ENCODE measurements around the gene AGFG1.

AGFG1 gene

DNA sequence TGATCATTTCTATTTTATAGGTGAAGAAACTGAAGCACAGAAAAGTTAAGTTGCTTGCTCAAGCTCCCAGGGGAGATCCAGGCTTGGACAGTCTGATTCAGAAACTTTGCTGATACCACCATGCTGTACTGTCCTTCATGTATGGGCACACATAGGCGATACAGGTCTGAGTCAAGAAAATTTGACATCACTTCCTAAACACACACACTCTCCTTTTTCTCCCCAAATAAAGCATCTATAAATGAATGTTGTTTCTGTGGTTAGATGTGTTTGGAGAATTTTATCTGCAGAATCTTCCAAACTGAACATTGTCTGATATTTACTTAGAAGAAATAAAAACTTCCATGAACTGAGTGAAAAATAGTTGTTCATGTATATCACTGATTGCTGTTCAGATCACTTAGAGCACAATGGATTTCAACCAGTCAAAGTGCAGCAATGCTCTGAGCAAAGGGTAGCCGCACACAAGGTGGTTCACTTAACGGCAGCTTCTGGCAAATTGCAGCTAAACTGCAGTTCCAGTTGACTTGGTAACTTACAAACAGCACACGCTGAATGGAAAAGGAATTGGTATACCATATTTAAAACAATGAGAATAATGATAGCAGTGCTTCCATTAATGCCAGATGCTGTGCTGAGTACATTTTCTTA is 10.0 kb upstream of the AGFG1 start:
- DNase-seq (ENCODE audit: low read depth in 2 of 2) = no peak

DNA sequence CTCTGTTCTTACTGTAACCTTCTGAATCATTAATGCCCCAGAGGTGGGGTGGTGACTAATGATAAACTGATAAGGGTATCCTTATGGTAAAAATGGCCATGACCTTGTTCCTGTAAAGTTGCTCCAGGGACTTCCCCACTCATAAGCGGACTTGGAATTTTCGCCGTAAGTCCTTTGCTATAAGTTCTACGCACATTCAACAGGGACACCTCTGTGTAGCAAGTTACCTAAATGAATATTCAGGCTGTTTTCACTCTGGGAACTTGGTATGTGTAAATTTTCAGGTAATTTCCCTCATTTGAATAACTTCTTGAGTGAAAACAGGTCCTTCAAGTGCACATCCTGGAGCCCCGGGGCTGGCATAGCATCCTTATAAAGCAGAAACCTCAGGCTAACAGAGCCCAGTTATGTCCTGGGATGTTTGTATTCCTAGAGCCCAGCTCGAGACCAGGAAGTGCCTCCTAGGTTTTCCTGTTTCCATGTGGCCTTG is 9.4 kb upstream of the AGFG1 start:
- no peak for DNase-seq (ENCODE audit: low read depth in 2 of 2)

DNA sequence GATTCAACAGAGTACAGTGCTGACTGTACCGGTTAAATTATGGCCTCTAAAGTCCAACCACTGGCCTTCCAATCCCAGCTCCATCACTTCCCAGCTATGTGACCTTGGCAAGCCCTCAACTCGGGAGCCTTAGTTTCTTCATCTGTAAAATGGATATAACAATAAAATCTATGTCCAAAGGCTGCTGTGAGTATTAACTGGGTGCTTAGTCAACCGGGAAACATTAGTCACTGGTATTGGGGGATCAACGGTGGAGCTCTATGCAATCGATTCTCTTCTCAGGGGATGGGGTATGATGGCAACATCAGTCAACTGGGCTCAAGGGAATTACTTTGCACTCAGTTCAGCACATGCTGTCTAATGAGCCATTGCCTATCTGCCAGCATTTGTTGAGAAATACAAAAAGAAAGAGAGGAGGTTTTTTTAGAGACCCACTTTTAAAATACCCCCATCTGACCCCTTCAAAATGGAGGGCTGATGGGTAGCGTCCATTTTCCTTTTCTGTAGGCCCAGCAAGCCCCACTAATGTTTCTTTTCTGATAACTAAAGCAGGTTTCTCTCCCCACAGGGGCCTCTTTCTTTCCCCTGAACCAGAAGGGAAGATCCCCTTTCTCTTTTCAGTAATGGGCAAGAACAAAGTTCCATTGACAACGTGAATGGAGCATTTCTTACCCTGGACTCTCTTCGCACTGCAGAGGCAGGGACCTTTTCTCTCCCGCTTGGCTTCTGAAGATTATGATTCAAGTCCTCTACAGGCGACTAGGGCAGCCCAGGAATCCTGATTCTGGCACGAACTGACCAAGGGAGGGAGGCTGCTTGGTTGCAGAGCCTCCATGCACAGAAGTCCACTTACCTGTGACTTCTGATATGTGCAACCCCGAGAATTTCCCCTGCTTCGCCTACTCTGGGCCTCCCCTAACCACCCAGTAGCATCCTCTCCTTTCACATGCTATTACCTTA is 8.7 kb upstream of the AGFG1 start:
- no peak for DNase-seq (ENCODE audit: low read depth in 2 of 2)

DNA sequence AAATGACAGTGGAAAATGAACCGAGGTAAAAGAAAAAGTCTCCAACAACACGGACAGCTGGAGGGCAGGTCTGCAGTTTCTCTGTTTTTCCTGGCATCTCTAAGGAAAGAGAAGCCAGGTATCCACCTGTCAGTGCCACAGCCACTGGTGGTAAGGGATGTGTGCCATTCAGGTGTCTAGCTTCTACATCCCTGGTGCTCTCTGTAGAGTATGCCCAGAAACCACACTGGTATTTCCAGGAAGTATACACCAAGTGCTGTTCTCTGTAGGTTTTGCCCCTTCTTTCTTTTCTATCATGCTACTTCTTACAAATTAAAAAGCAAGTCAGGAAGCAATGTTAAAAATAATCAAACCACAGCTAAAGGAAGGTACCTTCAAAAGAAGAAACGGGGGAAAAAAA is 7.6 kb upstream of the AGFG1 start:
- no peak for DNase-seq (ENCODE audit: low read depth in 2 of 2)

DNA sequence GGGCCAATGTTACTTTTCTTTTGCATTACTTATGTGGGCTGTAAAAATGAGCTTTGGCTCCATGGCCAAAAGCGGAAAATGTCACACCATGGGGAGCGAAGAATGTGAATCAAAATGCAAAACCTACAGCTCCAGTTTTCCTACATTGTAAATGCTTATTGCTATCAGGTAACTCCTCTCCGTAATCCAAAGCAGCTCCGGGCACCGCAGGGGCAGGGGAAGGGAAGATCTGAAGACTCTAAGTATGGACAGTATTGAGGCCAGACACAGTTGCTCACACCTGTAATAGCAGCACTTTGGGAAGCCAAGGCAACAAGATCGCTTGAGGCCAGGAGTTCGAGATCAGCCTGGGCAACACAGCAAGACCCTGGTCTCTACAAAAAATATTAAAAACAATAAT is 7.1 kb upstream of the AGFG1 start:
- DNase-seq (ENCODE audit: low read depth in 2 of 2) = no peak

DNA sequence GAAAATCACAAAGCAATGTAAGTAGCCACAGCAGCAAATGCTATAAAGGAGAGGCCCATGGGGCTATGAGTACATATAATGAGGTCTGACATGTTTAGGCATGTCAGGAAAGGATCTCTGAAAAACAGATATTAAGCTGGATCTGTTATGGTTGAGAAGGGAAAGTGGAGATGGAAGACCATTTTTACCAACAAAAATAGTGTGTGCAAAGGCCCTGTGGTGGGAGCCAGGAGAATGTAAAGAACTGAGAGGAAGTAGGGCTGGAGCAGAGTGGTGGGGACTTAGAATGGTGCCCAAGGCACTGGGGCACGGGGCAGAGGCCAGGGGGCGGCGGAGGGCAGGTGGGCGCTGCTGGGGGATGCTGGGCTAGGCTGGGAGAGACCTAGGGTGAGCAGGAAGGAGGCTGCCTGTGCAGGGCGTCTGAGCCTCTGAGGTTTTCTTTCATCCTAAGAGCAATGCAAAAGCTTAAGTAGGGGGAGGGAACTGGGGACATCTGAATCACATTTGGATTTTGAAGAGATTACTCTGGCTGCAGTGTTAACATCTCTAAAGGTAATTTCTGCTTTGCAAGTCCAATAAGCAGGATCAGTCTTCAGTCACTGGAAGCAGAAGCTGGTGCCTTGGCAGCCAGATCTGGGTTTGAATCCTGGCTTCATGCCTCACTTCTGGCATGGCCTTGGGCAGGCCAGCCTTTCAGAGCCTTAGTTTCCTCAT is 4.9 kb upstream of the AGFG1 start:
- no peak for DNase-seq (ENCODE audit: low read depth in 2 of 2)

DNA sequence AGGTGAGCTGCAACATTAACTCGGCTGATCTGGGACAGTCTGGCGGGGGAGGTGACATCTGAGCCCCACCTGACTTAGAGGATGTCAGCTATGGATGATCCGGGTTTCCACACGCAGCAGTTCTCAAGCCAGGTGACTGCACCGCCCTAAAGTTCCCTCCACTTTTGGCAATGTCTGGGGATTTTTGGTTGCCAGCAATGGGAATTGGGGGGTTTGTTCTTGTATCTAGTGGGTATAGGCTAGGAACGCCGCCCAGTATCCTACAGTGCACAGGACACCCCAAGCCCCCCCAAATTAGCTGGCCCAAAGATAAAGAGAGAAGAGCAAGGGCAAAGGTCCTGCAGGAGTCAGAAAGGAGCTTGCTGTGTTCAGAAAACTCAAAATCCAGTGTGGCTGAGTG is 544 bp upstream of the AGFG1 start:
- no peak for DNase-seq (ENCODE audit: low read depth in 2 of 2)

DNA sequence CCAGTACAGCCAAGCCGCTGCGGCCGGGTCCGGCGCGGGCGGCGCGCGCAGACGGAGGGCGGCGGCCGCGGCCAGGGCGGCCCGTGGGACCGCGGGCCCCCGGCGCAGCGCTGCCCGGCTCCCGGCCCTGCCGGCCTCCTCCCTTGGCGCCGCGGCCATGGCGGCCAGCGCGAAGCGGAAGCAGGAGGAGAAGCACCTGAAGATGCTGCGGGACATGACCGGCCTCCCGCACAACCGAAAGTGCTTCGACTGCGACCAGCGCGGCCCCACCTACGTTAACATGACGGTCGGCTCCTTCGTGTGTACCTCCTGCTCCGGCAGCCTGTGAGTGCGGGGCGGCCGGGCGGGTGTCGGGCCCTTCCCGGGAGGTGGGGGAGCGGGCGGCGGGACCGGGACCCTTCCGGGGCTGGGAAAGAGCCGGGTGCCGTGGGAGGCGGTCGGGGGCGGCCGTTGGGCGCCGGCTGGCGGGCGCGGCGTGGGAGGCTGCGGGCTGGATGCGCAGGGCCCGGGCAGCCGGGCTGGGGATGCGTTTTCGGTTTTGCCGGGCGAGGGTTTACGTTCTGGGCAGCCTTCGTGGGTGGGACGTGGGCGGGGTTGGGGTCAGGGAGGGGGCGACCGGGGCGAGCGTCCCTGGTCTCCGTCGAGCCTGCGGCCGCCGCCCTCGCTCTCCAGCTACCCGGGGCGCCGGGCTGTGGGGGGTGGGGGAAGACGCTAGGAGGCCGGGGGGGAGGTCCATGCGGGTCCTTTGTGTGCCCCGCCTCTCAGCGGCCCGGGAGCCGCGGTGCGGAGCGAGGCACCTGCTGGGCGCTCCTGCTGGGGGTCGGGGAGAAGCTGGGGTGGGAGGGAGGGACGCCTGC is 537 bp downstream of the AGFG1 start:
- peak in 1 of 2 donors; percentile 61 for DNase-seq (ENCODE audit: low read depth in 2 of 2)

DNA sequence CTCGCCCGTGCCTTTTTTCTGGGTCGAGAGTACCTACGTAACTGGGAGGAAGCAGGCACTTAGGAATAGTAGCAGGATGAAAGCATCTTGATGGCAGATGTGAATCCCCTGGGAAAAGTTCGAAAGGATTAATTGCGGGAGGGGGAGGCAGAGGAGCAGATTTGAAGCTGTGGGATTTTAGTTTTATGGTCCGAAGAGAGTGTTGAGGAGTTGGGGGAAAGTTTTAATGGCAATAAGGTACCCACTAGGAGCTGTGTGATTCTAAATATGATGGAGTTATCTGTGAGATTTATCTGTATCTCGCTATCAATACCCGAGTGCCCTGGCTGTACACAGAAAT is 1.1 kb downstream of the AGFG1 start:
- DNase-seq (ENCODE audit: low read depth in 2 of 2) = no peak

DNA sequence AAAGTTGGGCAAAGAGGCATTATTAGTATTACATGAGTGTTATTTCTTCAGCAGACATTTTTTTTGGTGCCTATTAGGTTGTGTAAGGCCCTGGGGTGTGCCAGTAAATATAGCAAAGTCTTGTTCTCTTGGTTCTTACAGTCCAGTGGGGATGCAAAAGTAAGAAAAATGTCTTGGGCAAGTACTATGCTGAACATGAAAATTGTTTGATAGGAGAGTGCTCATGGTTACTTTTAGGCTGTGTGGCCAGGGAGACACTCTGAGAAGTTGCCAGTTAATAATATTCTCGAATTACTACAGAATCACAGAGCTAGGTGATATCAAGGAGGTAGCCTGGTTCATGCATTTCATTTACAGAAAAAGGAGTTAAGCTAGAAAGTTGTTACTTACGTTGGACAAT is 1.9 kb downstream of the AGFG1 start:
- DNase-seq (ENCODE audit: low read depth in 2 of 2) = no peak

DNA sequence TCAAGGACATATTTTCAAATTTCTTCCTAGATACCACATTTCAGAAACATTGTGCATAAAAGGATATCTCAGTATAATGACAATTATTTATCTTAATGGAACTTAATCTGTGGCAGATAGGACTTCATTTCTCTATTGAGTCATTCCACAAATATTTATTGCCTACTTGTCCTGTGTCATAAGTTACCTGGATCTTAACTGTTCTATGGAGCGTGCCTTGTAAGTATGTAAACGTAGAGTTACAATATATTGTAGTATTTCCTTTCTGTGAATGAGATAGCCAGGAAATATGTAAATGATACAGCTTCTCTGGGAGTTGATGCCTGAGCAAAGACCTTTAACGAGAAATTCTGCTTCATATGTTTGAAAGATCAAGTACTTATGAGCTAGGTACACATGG is 2.5 kb downstream of the AGFG1 start:
- no peak for DNase-seq (ENCODE audit: low read depth in 2 of 2)

DNA sequence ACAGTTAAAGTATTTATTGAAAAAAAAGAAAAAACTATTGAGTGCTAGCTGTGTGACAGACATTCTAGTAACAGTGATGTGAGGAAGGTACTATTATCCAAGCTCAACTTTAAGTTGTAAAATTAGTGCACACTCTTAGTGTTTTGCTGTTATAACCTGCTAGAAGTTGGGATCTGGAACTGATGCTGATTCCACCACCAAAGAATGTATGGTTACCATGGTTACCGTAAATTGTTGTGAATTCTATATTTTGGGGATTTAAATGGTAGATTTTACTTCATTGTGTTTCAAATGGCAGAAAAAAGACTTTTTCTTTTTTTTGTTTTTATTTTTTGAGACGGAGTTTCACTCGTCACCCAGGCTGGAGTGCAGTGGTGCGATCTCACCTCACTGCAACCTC is 5.3 kb downstream of the AGFG1 start:
- DNase-seq (ENCODE audit: low read depth in 2 of 2) = no peak

DNA sequence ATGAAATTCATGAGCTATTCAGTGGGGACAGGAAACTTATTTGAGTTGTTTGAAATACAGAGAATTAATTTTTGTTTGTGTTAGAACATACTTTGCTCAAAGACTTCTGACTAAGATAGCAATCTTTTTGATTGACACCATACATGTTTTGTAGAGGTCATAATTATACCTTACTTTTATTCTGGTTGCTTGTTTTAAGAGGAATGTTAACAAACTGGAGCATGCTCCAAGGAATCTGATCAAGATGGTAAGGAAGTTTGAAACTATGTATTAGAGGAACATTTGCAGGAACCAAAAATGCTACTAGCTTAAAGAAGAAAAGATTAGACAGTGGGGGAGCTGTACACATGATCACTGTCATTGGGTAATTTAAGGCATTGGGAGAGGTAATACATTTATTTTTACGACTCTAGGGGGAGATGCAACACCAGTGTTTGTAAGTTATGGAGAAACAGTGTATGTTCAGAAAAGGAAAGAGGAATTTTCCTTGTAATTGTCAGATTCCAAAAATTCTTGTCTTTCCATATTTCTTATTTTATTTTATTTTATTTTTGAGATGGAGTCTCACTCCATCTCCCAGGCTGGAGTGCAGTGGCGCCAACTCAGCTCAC is 8.0 kb downstream of the AGFG1 start:
- DNase-seq (ENCODE audit: low read depth in 2 of 2) = no peak

DNA sequence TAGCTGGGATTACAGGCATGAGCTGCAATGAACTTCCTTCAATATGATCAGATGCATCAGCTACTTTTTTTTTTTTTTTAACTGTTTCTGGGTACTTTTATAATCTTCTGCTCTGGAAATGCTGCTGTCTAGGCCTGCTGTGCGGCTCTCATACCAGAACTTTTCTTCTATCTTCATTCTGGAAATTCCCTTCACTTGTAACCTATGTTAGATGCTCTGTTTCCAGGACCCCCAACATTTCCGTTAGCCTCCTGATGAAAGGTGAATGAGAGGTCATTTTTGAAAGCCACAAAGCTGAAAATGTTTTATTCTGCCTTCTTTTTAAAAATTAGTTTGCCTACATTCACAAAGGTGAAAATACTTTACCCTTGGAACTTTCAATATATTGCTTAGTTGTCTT is 8.6 kb downstream of the AGFG1 start:
- DNase-seq (ENCODE audit: low read depth in 2 of 2) = no peak

DNA sequence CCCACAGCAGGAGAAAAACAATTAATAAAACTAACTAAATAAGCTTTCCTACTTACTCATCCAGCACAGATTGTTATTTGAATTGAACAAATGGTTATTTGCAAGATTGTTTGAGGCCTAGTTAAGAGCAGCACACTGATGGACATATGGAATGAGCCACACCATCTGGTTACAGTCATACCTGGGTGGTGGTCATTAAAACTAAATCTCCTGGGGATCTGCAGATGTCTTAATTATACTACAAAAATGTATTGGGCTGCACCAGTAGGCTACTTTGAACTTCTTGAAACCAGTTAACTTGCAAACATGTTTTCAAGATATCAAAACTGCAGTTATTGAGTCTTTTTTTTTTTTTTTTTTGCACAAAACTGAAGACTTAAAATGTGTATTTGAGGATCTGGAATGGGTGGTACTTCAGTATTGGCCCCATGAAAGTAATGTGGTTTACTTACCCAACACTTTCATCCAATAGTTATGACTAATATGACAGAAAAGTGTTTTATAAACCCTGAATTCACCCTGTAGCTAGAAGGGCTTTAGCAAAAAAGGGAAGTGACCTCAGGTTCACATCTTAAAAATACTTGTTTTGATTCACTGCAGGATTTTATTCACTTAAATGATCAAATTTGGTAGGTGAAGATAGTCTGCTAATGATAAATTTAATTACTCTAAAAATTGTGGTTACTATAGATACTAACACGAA is 10.8 kb downstream of the AGFG1 start:
- DNase-seq (ENCODE audit: low read depth in 2 of 2) = no peak

DNA sequence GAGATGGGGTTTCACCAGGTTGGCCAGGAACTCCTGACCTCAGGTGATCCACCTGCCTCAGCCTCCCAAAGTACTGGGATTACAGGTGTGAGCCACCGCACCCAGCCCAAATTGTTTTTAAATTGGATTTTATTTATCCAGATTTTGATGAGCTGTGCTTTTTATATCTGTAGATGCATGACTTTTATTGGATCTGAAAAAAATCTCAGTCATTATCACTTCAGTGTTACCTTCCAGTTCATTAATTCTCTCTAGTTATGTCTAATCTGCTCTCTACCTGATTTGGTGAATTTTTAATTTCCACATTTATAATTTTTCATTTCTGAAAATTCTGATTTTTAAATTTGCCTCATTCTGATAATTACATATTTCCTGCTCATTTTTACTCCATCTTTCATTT is 13.5 kb downstream of the AGFG1 start:
- DNase-seq (ENCODE audit: low read depth in 2 of 2) = no peak

DNA sequence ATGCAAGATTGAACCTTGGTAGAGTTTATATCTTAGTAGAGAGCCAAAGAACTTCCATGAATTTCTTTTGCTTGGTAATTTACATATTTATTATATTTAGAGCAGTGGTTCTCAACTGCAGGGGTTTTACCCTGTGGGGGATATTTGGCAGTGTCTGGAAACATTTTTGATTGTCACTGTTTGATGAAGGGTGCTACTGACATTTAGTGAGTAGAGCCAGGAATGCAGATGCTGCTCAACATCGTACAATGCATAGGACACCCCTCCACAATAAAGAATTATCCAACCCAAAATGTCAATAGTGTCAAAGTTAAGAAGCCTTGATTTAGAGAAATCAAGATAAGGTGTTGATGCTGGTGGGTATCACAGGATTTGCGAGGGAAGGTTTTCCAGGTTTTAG is 14.7 kb downstream of the AGFG1 start:
- DNase-seq (ENCODE audit: low read depth in 2 of 2) = no peak

DNA sequence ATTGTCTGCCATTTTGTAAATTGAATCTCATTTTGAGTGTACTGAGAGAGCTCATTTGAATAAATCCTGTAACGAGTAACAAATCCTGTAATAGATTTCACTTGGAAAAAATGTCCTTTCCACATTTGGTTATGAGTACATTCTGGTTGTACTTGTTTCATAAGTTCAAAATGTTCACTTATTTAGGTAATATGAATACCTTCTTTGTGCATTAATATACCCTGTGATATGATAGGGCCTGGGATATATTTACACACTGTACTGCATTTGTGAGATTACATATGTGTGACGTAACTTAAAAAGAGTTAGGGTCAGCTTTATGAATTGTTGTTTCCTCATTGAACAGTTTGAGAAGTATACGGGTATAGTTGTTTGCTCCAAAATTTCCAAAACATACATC is 16.1 kb downstream of the AGFG1 start:
- DNase-seq (ENCODE audit: low read depth in 2 of 2) = no peak

DNA sequence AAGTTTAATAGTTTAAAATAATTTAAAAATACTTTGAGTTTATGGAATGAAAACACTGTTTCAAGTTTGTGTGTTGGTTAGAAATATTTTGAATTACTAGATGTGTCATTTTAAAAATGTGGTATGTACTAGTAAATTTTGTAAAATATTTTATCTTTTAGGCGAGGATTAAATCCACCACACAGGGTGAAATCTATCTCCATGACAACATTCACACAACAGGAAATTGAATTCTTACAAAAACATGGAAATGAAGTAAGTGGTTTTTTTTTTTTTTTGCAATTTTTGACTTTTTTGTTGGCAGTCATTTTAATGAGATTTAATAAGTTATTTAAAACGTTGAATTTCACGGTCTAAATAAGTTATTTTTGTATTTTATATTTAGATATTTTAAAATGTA is 19.4 kb downstream of the AGFG1 start:
- no peak for DNase-seq (ENCODE audit: low read depth in 2 of 2)

DNA sequence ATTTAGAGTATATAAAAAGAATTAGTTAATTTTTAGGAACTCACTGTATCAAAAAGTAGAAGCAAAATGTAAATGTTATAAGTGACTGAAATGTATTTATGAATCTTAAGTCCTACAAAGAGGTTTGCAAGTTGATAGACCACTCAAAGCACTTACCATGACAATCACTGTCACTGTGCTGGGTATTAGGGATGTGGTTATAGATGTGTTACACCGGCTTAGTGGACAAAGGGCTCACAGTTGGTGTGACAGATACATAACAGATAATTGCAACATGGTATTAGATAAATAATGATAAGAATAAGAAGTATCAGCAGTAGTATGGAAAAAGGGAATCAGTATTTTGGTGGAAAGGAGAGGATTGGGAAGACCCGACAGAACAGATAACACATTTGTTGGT is 21.6 kb downstream of the AGFG1 start:
- DNase-seq (ENCODE audit: low read depth in 2 of 2) = no peak

DNA sequence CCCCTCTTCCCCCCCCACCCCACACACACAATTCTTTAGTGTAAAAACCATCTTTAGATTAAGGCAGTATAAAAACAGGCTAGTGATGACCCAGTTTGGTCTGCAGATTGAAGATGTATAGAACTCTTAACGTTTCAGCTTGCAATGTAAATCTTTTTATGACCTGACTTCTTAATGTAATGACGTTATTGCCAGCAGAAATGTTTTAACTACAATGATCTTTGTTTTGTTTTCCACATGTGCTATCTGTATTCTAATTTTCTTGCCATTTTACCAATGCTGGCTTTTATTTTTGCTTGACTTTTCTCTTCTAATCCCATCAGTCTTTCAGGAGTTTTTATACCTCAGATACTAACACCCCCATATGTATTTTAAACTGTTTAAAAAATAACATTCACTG is 25.2 kb downstream of the AGFG1 start:
- no peak for DNase-seq (ENCODE audit: low read depth in 2 of 2)

All from stimulated activated CD4-positive, alpha-beta T cell treated with anti-CD3 and anti-CD28 coated beads, Interleukin-4, amount 100 ng/mL, for 48 hours (primary cell).